K562 (cell line): ENCODE measurements around the gene RGN. TPM values are rescaled to one million over a fixed set of nuclear protein-coding genes. Genes with fewer than 3 reads are reported as not detected.

Experiments
- ARID1B ChIP-seq: fragments of 450-650 bp; IDR thresholded peaks from 2 replicates; pipeline ENCODE4 v1.6.1; 2016; ENCODE audit warnings: antibody characterized with exemption, mild to moderate bottlenecking, inconsistent platforms
- ATF7 ChIP-seq: fragments of 450-650 bp; IDR thresholded peaks from 2 replicates; pipeline ENCODE4 v1.7.1; 2014; ENCODE audit warnings: mild to moderate bottlenecking, moderate library complexity
- C11orf30 ChIP-seq: fragments of 450-650 bp; IDR thresholded peaks from 2 replicates; pipeline ENCODE4 v1.6.1; 2016; ENCODE audit warnings: low read depth, mild to moderate bottlenecking
- CREM ChIP-seq: IDR thresholded peaks from 2 replicates; pipeline ENCODE4 v1.6.1; 2014; ENCODE audit warnings: antibody characterized with exemption, low read depth
- CTCF ChIP-seq, 3 experiments: IDR thresholded peaks in 2 of 3; conservative IDR thresholded peaks in 1 of 3; 2 replicates each; pipeline ENCODE4 v1.5.1; 2011 to 2012; ENCODE audit warnings: low read length in 3 of 3, mild to moderate bottlenecking in 3 of 3, control low read depth in 2 of 3, improper control_type of control experiment in 1 of 3, inconsistent platforms in 1 of 3, low read depth in 1 of 3, mixed read lengths in 1 of 3, moderate library complexity in 1 of 3; ENCODE audit not compliant: insufficient read depth in 2 of 3
- CXXC5 ChIP-seq: fragments of 250-450 bp; sonication (Bioruptor Pico); IDR thresholded peaks from 2 replicates; pipeline ENCODE4 v1.8.0; 2022; ENCODE audit warnings: inconsistent platforms, mild to moderate bottlenecking, moderate library complexity
- E2F4 ChIP-seq: sonication (generic); formaldehyde crosslinking; IDR thresholded peaks from 2 replicates; pipeline ENCODE4 v1.8.0; 2022; ENCODE audit warnings: mild to moderate bottlenecking, low read depth, missing genetic modification reagents
- FOXA3 ChIP-seq, 2 experiments: fragments of 450-650 bp in 1 of 2; sonication (generic) in 1 of 2; formaldehyde crosslinking; IDR thresholded peaks in 1 of 2; conservative IDR thresholded peaks in 1 of 2; 2 replicates each; pipeline versions ENCODE4 v1.4.0 to v1.8.0; 2020 to 2022; ENCODE audit warnings: mild to moderate bottlenecking in 2 of 2, missing genetic modification reagents in 1 of 2
- HMGN3 ChIP-seq: IDR thresholded peaks from 2 replicates; pipeline ENCODE4 v1.6.1; 2011; ENCODE audit warnings: borderline replicate concordance, low read depth, mild to moderate bottlenecking, mixed read lengths, low read length; ENCODE audit not compliant: insufficient read length; ENCODE audit errors: extremely low read depth
- LCOR ChIP-seq: sonication (generic); formaldehyde crosslinking; IDR thresholded peaks from 2 replicates; pipeline ENCODE4 v1.8.0; 2022; ENCODE audit warnings: mild to moderate bottlenecking, missing genetic modification reagents
- MYC ChIP-seq, 2 experiments: fragments of 250-450 bp in 1 of 2; sonication (Bioruptor Pico) in 1 of 2; IDR thresholded peaks; 2 replicates each; pipeline versions ENCODE4 v1.5.1 to v1.6.1; 2012 to 2021; ENCODE audit warnings: low read depth in 2 of 2, borderline replicate concordance in 1 of 2, improper control_type of control experiment in 1 of 2, low read length in 1 of 2, mild to moderate bottlenecking in 1 of 2, moderate library complexity in 1 of 2
- NCOA2 ChIP-seq, 2 experiments: fragments of 450-650 bp; IDR thresholded peaks; 2 replicates each; pipeline ENCODE4 v1.6.1; 2018; ENCODE audit warnings: mild to moderate bottlenecking in 2 of 2, moderate library complexity in 1 of 2; ENCODE audit not compliant: partially characterized antibody in 2 of 2
- POLR2AphosphoS2 ChIP-seq: IDR thresholded peaks from 2 replicates; pipeline ENCODE4 v1.6.1; 2012; ENCODE audit warnings: low read length, improper control_type of control experiment
- RBM15 ChIP-seq: fragments of 200-400 bp; formaldehyde crosslinking; IDR thresholded peaks from 2 replicates; pipeline ENCODE4 v1.6.1; 2018; ENCODE audit warnings: mild to moderate bottlenecking, low read length, moderate library complexity; ENCODE audit not compliant: insufficient read depth
- RCOR1 ChIP-seq, 2 experiments: IDR thresholded peaks; 2 replicates each; pipeline ENCODE4 v1.6.1; 2012; ENCODE audit warnings: low read depth in 2 of 2, low read length in 2 of 2, borderline replicate concordance in 1 of 2, improper control_type of control experiment in 1 of 2
- SMAD4 ChIP-seq: fragments of 250-450 bp; sonication (Bioruptor Pico); conservative IDR thresholded peaks from 2 replicates; pipeline ENCODE4 v1.8.0; 2021; ENCODE audit warnings: inconsistent platforms, mild to moderate bottlenecking, moderate library complexity
- SMARCE1 ChIP-seq: fragments of 450-650 bp; IDR thresholded peaks from 2 replicates; pipeline ENCODE4 v1.7.1; 2016; ENCODE audit warnings: mild to moderate bottlenecking
- SREBF2 ChIP-seq: sonication (generic); formaldehyde crosslinking; IDR thresholded peaks from 2 replicates; pipeline ENCODE4 v1.4.0; 2020; ENCODE audit warnings: mild to moderate bottlenecking, missing genetic modification reagents
- ZBTB26 ChIP-seq: fragments of 450-650 bp; formaldehyde crosslinking; IDR thresholded peaks from 2 replicates; pipeline ENCODE4 v1.4.0; 2022; ENCODE audit warnings: missing genetic modification characterization
- ZNF217 ChIP-seq: sonication (generic); formaldehyde crosslinking; IDR thresholded peaks from 2 replicates; pipeline ENCODE4 v1.8.0; 2022; ENCODE audit warnings: mild to moderate bottlenecking, missing genetic modification reagents
- polyA plus RNA-seq, 8 experiments: library from polyadenylated mRNA; depleted of rRNA in 4 of 8; stranded (reverse) in 5 of 8; unstranded in 3 of 8; fragments of >200 nt; fragmentation: Nextera tagmentation in 2 of 8; fragmentation: Illumina TruSeq in 1 of 8; extraction: Ambion mirVana in 2 of 8; extraction: Trizol in 1 of 8; gene quantifications; 2 replicates each; pipeline versions ENCODE4 v1.2.1 to v1.2.3, GENCODE V29; 2011 to 2014; ENCODE audit warnings: inconsistent platforms in 1 of 8, missing spikeins in 1 of 8
- total RNA-seq, 7 experiments: library from RNA; depleted of rRNA in 6 of 7; stranded (reverse); fragments of >200 nt in 6 of 7; fragmentation: Illumina TruSeq in 2 of 7; extraction: Trizol in 2 of 7; gene quantifications; 2 replicates each; pipeline versions ENCODE4 v1.2.1 to v1.2.3, GENCODE V29; 2011 to 2021; ENCODE audit warnings: low replicate concordance in 1 of 7
- TF ChIP-seq, protein P1 (sequence below), 2 experiments: fragments of 450-650 bp; conservative IDR thresholded peaks; 2 replicates each; pipeline ENCODE4 v1.6.1; 2017; ENCODE audit warnings: mild to moderate bottlenecking in 2 of 2, moderate library complexity in 2 of 2

RGN gene
- total and polyA plus RNA-seq, 9 of the 15 experiments (the other 6 are each of a cell fraction or from before 2014, with no cell fraction given) = not detected

DNA sequence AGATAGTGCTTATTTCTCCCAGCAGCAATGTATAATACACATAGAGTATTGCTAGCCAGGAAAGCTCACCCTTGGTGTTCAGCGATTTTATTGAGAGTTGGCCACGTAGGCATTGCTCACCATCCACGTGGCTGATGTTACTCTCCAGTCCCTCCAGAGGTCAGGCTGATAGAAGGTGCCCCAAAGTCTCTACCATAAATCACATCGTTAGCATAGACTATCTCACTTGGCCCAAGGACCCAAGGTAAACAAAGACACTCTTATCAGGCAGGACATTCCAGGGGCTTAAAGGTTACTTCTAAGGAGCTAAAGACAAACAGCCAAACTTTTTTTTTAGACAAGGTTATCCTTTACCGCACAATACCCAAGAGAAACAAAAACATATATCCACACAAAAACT lies 30.3 kb upstream of the RGN start (continued):
- no peak for TF ChIP-seq ZBTB26 (CRISPR knock-in tag)
- TF ChIP-seq C11orf30 = no peak
- TF ChIP-seq E2F4 (CRISPR knock-in tag) = no peak
- TF ChIP-seq NCOA2 (IDR thresholded peaks at IDR 0.05; ENCODE audit: partially characterized antibody in 2 of 2) = peak in 1 of 2 experiments; percentile 44
- TF ChIP-seq LCOR (CRISPR knock-in tag) = 0 out of 2 replicates have a peak, but pooled peaks have one; percentile 42
- peak; percentile 41; the same call in 1 of the 2 replicates for TF ChIP-seq ATF7
- peak; percentile 92 for TF ChIP-seq SMARCE1
- TF ChIP-seq RCOR1 (IDR thresholded peaks at IDR 0.05; ENCODE audit: borderline replicate concordance in 1 of 2, low read depth in 2 of 2, low read length in 2 of 2) = peak; percentile 56 to 97; a peak in 3 of 4 replicates
- TF ChIP-seq CXXC5 = 0 out of 2 replicates have a peak, but pooled peaks have one; percentile 50
- peak in 2 of 3 experiments; percentile 21 to 23; a peak in 2 of 6 replicates for TF ChIP-seq CTCF (IDR thresholded peaks at IDR 0.05 in 2 of 3, conservative IDR thresholded peaks at IDR 0.05 in 1 of 3; ENCODE audit: insufficient read depth in 2 of 3, low read depth in 1 of 3, low read length in 3 of 3)
- TF ChIP-seq POLR2AphosphoS2 = no peak
- peak; percentile 79; the same call in 1 of the 2 replicates for TF ChIP-seq SMAD4 (CRISPR knock-in tag)
- peak; percentile 99 to 100 for TF ChIP-seq FOXA3 (CRISPR knock-in tag; conservative IDR thresholded peaks at IDR 0.05 in 1 of 2, IDR thresholded peaks at IDR 0.05 in 1 of 2)
- TF ChIP-seq ARID1B = peak; percentile 97
- TF ChIP-seq HMGN3 = peak; percentile 28
- TF ChIP-seq, protein P1, sequence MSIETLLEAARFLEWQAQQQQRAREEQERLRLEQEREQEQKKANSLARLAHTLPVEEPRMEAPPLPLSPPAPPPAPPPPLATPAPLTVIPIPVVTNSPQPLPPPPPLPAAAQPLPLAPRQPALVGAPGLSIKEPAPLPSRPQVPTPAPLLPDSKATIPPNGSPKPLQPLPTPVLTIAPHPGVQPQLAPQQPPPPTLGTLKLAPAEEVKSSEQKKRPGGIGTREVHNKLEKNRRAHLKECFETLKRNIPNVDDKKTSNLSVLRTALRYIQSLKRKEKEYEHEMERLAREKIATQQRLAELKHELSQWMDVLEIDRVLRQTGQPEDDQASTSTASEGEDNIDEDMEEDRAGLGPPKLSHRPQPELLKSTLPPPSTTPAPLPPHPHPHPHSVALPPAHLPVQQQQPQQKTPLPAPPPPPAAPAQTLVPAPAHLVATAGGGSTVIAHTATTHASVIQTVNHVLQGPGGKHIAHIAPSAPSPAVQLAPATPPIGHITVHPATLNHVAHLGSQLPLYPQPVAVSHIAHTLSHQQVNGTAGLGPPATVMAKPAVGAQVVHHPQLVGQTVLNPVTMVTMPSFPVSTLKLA (conservative IDR thresholded peaks at IDR 0.05) = peak; percentile 55 to 72; a peak in 3 of 4 replicates
- TF ChIP-seq ZNF217 (CRISPR knock-in tag) = no peak
- TF ChIP-seq CREM = 0 out of 2 replicates have a peak, but pooled peaks have one; percentile 20
- TF ChIP-seq RBM15 = no peak
- no peak for TF ChIP-seq SREBF2 (CRISPR knock-in tag)
- peak; percentile 94 for TF ChIP-seq MYC (IDR thresholded peaks at IDR 0.05; ENCODE audit: low read depth, low read length)
- no peak for TF ChIP-seq MYC (CRISPR knock-in tag; IDR thresholded peaks at IDR 0.05; ENCODE audit: borderline replicate concordance, low read depth)
